Brain pericyte (primary cell): ENCODE measurements around the gene TAPBPL.
"Not testable (repeated sequence)": the region's sequence is repeated elsewhere in the genome, so short reads cannot be mapped to it uniquely, and the experiment has no call there.

Experiments used
- DNase-seq: peaks from one replicate; pipeline ENCODE4 v3.0.0-alpha.2; 2012; ENCODE audit warnings: low read depth, low spot score

The TAPBPL gene

DNA sequence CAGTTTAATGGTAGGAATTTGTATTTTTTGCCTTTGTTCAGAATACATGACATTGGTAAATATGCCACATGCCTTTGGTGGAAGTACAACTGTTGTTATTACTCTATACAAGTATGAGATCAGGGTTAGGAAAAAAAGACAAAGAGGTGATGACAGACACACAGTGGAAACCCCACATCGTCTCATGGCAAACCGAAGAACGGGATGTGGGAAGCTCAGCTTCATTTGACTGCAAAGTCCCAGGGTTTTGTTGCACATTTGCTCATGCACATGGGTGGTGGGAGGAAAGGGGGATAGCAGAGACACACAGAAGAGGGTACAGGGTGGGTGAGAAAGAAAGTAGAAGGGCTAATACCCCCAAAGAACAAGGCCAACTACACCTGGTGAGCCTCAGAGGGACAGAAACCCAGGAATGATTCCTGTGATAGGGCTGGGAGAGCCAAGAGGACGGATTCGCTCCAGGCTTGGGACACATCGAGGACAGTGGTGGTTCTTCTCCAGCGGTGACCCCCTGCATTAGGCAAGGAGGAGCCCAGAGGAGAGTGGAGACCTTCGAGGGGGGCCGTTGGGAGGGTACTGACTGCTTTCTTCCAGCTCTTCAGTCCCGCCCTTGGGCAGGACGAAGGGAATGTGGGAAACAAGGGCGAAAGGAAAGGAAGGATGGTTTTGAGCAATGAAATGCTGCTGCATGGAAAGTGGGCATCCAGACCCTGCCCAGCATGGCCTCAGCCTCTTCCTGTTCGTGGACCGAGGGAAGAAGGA is 10.6 kb downstream of the TAPBPL start:
- DNase-seq, result no peak

GRCh38 chr12:6463216-6463615 is 11.4 kb downstream of the TAPBPL start:
- DNase-seq, result no peak

GRCh38 chr12:6463858-6464257 is 12.0 kb downstream of the TAPBPL start:
- no peak for DNase-seq

- no peak for DNase-seq
Measured at GRCh38 chr12:6464531-6464930, 12.7 kb downstream of the TAPBPL start.

DNA sequence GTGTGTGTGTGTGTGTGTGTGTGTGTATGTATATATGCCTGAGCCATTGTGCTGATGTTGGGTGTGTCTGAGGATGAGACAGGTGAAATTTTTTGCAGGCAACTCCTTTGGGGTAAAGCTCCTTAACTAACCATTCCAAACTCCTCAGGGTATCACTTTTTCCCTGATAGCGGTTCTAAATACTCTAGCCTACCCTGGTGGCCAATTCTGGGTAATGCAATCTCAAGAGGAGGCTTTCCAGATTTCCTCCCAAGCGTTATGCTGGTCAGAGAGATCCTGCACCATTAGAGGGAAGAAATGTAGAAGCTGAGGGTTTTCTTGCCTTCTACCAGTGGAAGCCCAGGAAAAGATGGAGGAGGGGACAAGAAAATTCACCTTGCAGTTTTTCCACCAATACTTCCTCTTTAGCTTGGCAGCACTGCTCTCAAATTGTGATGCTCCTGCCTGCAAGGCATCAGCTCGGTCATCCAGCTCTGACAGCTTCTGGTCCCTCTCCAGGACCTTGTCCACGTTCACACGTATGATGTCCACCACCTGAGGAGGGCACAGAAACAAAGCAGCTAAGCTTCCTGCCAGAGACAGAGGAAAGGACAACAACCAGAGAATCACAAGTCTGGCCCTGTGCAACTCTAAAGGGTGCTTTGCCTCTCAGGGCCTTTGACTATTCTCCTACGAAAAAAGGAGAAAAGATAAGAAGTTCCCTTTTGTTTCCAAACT is 13.8 kb downstream of the TAPBPL start:
- DNase-seq, result no peak

GRCh38 chr12:6466184-6466573 is 14.3 kb downstream of the TAPBPL start:
- DNase-seq, result no peak

DNA sequence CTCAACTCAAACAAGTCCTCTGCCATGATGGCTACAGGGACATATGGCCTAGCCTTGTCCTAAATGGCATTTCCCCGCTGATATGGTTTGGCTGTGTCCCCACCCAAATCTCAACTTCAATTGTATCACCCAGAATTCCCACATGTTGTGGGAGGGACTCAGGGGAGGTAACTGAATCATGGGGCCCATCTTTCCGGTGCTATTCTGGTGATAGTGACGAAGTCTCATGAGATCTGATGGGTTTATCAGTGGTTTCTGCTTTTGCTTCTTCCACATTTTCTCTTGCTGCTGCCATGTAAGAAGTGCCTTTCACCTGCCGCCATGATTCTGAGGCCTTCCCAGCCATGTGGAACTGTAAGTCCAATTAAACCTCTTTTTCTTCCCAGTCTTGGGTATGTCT is 14.9 kb downstream of the TAPBPL start:
- DNase-seq, result not testable (repeated sequence)

GRCh38 chr12:6467571-6468282 is 15.9 kb downstream of the TAPBPL start:
- not testable (repeated sequence) for DNase-seq

DNA sequence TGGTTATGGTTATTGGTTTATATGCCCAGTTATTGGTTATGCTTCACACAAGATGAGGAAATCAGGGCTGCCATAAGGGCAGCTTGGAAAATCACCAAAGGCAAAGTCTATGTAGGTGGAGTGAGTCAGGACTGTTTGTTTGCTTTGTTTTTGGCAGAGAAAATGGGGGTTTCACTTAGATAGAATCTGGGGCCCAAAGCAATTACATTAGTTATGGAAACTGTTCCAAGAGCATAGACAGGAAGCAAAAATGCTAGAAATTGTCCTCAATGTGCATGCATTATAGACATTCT is 16.4 kb downstream of the TAPBPL start:
- no peak for DNase-seq

GRCh38 chr12:6469092-6469491 is 17.2 kb downstream of the TAPBPL start:
- DNase-seq, result no peak

GRCh38 chr12:6469609-6470374 is 17.9 kb downstream of the TAPBPL start:
- DNase-seq, result no peak

GRCh38 chr12:6470375-6471163 is 18.7 kb downstream of the TAPBPL start, which contains the start of gene VAMP1:
Gene VAMP1, minus strand, starts transcription at chr12:6470677. Its CDS starts 146 bp downstream, at chr12:6470531.
- peak; percentile 92 for DNase-seq

DNA sequence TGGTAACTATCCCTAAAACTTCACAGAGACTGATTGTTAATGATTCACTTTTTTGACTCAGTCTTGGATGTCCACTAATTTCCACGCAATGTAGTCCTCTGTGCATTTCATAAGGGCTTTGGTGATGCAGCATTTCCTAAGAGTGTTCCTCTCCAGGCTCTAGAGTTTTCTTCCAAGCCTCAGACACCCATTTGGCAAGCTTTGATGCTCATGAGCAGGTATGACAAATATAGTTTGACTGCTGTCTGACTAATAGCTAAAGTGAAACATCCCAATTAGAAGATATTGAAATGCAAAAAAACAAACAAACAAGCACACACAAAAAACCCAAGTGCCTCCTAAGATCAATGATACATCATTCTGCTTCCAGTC is 20.1 kb downstream of the TAPBPL start:
- no peak for DNase-seq

GRCh38 chr12:6472491-6472890 is 20.6 kb downstream of the TAPBPL start:
- no peak for DNase-seq

DNA sequence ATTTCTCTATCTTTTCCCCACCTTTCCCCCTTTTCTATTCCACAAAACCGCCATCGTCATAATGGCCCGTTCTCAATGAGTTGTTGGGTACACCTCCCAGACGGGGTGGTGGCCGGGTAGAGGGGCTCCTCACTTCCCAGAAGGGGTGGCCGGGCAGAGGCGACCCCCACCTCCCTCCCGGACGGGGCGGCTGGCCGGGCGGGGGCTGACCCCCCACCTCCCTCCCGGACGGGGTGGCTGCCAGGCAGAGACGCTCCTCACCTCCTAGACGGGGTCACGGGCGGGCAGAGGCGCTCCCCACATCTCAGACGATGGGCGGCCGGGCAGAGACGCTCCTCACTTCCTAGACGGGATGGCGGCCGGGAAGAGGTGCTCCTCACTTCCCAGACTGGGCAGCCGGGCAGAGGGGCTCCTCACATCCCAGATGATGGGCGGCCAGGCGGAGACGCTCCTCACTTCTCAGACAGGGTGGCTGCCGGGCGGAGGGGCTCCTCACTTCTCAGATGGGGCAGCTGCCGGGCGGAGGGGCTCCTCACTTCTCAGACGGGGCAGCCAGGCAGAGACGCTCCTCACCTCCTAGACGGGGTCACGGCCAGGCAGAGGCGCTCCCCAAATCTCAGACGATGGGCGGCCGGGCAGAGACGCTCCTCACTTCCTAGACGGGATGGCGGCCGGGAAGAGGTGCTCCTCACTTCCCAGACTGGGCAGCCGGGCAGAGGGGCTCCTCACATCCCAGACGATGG is 23.6 kb downstream of the TAPBPL start:
- DNase-seq, result not testable (repeated sequence)

DNA sequence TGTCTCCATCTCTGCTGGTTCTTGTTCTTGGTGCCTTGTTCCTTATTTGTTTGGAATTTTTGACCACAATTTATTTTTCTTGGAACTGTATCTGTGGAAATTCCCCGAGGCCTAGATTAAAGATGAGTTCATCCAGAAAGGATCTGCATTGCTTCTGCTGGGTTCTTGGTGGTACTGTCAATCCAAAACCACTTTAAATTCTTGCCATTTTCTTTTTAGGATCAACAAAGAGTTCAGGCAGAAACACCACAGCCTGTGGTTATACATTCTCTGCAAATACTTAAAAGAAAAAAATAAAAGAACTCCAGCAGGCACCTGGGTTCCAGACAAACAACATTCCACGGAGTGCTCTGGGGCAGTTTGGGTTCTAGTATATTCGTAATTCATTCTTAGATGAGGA is 24.6 kb downstream of the TAPBPL start:
- no peak for DNase-seq

GRCh38 chr12:6477601-6478377 is 25.9 kb downstream of the TAPBPL start:
- not testable (repeated sequence) for DNase-seq

DNA sequence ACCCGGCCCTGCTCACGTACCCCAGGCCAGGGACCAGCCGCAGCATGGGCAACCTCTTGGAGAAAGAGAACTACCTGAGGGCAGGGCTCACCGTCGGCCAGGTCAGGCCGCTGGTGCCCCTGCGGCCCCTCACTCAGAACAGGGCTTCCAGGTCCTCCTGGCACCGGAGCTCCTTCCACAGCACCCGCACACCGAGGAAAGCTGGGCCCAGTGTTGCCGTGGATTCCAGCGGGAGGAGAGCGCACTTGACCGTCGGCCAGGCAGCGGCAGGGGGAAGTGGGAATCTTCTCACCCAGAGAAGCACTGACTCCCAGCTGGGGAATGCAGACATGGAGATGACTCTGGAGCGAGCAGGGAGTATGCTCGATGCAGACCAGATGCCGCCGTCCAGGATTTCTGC is 26.6 kb downstream of the TAPBPL start:
- no peak for DNase-seq

- DNase-seq, result no peak
Measured at GRCh38 chr12:6488240-6488639, 36.4 kb downstream of the TAPBPL start.

GRCh38 chr12:6489449-6489848 is 37.6 kb downstream of the TAPBPL start:
- DNase-seq, result no peak
